Gastroesophageal sphincter (tissue), 4 donors: Measurements from ENCODE around the gene EMP2. TPM values are rescaled to one million over a fixed set of nuclear protein-coding genes. Genes with fewer than 3 reads are reported as not detected.

Experiments
- ATAC-seq: fragments of 150-250 bp; one replicate; pipeline ENCODE4 v1.9.1; 2016; ENCODE audit warnings: mild to moderate bottlenecking, moderate library complexity
- H3K27ac ChIP-seq, 4 donors: fragments of 200-600 bp; sonication (generic) in 3 of 4; 1 replicate in 3 of 4; 2 replicates in 1 of 4; pipeline ENCODE4 v1.5.1; 2016 to 2019
- H3K27me3 ChIP-seq: fragments of 200-600 bp; sonication (generic); one replicate; pipeline ENCODE4 v1.5.1; 2019
- H3K36me3 ChIP-seq, 2 donors: fragments of 200-600 bp; sonication (generic); one replicate each; pipeline ENCODE4 v1.5.1; 2019; ENCODE audit warnings: control low read depth in 1 of 2
- H3K4me1 ChIP-seq, 3 donors: fragments of 200-600 bp; sonication (generic); 1 replicate in 2 of 3; 2 replicates in 1 of 3; pipeline ENCODE4 v1.5.1; 2016 to 2019; ENCODE audit warnings: control low read depth in 2 of 3
- H3K4me3 ChIP-seq, 2 donors: fragments of 200-600 bp; sonication (generic); one replicate each; pipeline ENCODE4 v1.5.1; 2019; ENCODE audit warnings: mild to moderate bottlenecking in 1 of 2, moderate library complexity in 1 of 2
- H3K9me3 ChIP-seq, 3 donors: fragments of 200-600 bp; sonication (generic); one replicate each; pipeline ENCODE4 v1.5.1; 2017 to 2019; ENCODE audit warnings: control low read depth in 2 of 3
- CTCF ChIP-seq, 4 experiments: fragments of 200-600 bp in 2 of 4; fragments of 450-650 bp in 2 of 4; sonication (generic) in 1 of 4; IDR thresholded peaks; one replicate each; pipeline ENCODE4 v1.5.1; 2017 to 2019; ENCODE audit warnings: antibody characterized with exemption in 4 of 4, mild to moderate bottlenecking in 2 of 4, moderate library complexity in 2 of 4
- EP300 ChIP-seq: sonication (generic); formaldehyde crosslinking; IDR thresholded peaks from one replicate; pipeline ENCODE4 v1.6.1; 2017; ENCODE audit warnings: antibody characterized with exemption, mild to moderate bottlenecking
- POLR2A ChIP-seq, 2 donors: fragments of 450-650 bp; IDR thresholded peaks; one replicate each; pipeline ENCODE4 v1.6.1; 2017; ENCODE audit warnings: antibody characterized with exemption in 2 of 2, mild to moderate bottlenecking in 2 of 2, moderate library complexity in 1 of 2
- POLR2AphosphoS5 ChIP-seq: sonication (generic); formaldehyde crosslinking; IDR thresholded peaks from one replicate; pipeline ENCODE4 v1.6.1; 2017; ENCODE audit warnings: antibody characterized with exemption
- WGBS, 2 donors: methylation state at CpG; one replicate each; pipeline ENCODE4 v1.1.5; 2018; ENCODE audit warnings: low coverage in 1 of 2; 5-methylcytosine and 5-hydroxymethylcytosine counted together
- total RNA-seq, 4 donors: library from RNA; depleted of rRNA; stranded (reverse); fragments of >200 nt; gene quantifications; one replicate each; pipeline ENCODE4 v1.1.0, GENCODE V29; 2016

The EMP2 gene
- total RNA-seq, 4 donors from 2014 or later = 52.8 to 94.7 (median 69.7) TPM

GRCh38 chr16:10597187-10597601 is 16.8 kb upstream of the EMP2 start:
- Histone ChIP-seq H3K36me3 (no peaks in the 10 kb centered on the region), H3K9me3 (no peaks in the 10 kb centered on the region), H3K27me3 (no peaks in the 10 kb centered on the region), H3K4me1 (peaks cover 0 to 19% (median 9%) of the 10 kb centered on the region in 3 donors), H3K27ac (no peak overlapping the region), H3K4me3 (no peak overlapping the region)
- WGBS, 2 donors = 80 to 81% methylated on average over 3 of the region's 3 CpGs
- no peak for ATAC-seq
- no peak for TF ChIP-seq CTCF (IDR thresholded peaks at IDR 0.05)
- no peak for TF ChIP-seq EP300
- no peak for TF ChIP-seq POLR2AphosphoS5
- TF ChIP-seq POLR2A (IDR thresholded peaks at IDR 0.05) = no peak

DNA sequence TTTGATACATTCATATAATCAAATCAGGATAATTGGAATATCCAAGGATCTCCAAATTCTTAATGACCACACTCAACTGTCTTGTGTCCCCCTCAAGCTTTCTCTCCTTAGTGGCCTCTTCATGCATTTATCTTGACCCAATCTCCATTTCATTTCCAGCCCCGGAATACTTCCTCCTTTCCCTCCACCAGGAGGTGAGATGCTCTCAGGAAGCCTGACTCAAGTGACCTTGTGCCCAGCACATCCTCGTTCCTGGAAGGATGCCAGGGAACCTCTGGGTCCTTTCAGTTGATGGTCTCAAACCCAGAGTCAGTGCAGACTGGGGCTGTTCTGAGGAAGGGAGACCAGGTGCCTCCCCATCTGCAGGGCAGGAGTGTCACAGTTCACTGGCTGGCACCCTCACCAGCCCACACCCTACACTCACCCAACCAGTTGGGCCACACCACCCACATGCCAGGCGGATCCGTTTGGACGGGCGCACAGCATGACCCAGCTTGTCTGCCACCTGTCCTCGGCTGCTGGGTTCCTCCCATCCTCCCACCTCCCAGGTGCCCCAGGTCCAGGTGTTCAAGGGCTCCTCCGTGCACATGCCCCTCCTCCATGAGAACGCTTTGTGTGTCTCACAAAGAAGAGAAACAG is 14.0 kb upstream of the EMP2 start:
- no peaks in the 10 kb centered on the region for H3K9me3 ChIP-seq
- H3K4me3 ChIP-seq = no peak overlapping the region
- no peaks in the 10 kb centered on the region for H3K4me1 ChIP-seq
- WGBS, 2 donors = 13 to 31% methylated on average over 1 to 2 of the region's 9 CpGs
- no peak for TF ChIP-seq CTCF (IDR thresholded peaks at IDR 0.05)
- no peak for TF ChIP-seq POLR2AphosphoS5
- no peak for TF ChIP-seq EP300
- TF ChIP-seq POLR2A (IDR thresholded peaks at IDR 0.05) = no peak
- H3K27me3 ChIP-seq = no peaks in the 10 kb centered on the region
- no peaks in the 10 kb centered on the region for H3K36me3 ChIP-seq
- H3K27ac ChIP-seq = no peak overlapping the region
- no peak for ATAC-seq

- Histone ChIP-seq H3K27me3 (peaks cover 6% of the 10 kb centered on the region), H3K36me3 (no peaks in the 10 kb centered on the region), H3K9me3 (no peaks in the 10 kb centered on the region), H3K27ac (no peak overlapping the region), H3K4me3 (no peak overlapping the region), H3K4me1 (no peaks in the 10 kb centered on the region)
- ATAC-seq = no peak
- TF ChIP-seq CTCF (IDR thresholded peaks at IDR 0.05) (no peak), EP300 (no peak), POLR2AphosphoS5 (no peak), POLR2A (IDR thresholded peaks at IDR 0.05) (no peak)
- WGBS, 2 donors = 67 to 82% methylated on average over 1 of the region's 1 CpG
Observed at GRCh38 chr16:10592611-10593010, 12.2 kb upstream of the EMP2 start.

DNA sequence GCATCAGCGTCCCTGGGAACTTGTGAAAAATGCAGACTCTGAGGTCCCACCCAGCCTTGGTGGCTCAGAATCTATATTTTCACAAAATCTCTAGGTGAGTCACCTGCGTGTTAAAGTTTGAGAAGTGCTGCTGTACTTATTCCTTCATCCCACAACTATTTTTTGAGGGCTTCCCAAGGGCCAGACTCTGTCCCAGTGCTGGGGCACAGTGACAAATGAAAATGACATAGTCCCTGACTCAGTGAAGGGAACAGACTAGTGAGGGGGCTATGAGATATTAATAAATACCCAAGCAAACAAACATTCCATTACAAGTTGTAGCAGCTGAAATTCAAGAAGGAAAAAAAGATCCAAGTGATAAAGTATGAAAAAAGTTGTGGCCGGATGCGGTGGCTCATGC is 9.9 kb upstream of the EMP2 start:
- WGBS, 2 donors = 93% methylated on average over 2 to 3 of the region's 4 CpGs
- Histone ChIP-seq H3K27ac (no peak overlapping the region), H3K36me3 (no peaks in the 10 kb centered on the region), H3K9me3 (no peaks in the 10 kb centered on the region), H3K4me1 (no peaks in the 10 kb centered on the region), H3K27me3 (peaks cover 6% of the 10 kb centered on the region), H3K4me3 (no peak overlapping the region)
- no peak for TF ChIP-seq CTCF (IDR thresholded peaks at IDR 0.05)
- TF ChIP-seq EP300 = no peak
- no peak for TF ChIP-seq POLR2AphosphoS5
- no peak for TF ChIP-seq POLR2A (IDR thresholded peaks at IDR 0.05)
- ATAC-seq = no peak

DNA sequence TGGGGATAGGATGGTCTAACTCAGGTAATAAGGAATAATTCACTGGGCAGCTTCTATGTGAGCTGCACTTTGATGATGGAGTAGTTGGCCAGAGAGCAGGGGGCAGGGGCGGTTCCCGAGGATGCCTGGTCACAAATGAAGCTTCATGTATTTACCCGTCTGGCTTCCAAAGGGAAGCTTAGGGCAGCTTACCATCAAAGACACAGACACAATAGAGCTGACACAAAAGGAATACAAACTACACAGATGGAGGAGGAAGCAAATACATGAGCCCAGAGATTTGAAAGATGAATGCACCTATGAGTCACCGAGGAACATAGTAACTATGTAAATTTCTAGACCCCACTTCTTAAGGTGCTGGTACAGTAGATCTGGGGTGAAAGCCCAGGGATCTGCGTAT is 8.7 kb upstream of the EMP2 start:
- TF ChIP-seq EP300 (no peak), POLR2A (IDR thresholded peaks at IDR 0.05) (no peak), CTCF (IDR thresholded peaks at IDR 0.05) (no peak), POLR2AphosphoS5 (no peak)
- H3K9me3 ChIP-seq = no peaks in the 10 kb centered on the region
- 60 to 74% methylated on average over 3 to 5 of the region's 5 CpGs for WGBS, 2 donors

More for the DNA sequence above, 8.7 kb upstream of the EMP2 start:
- H3K4me1 ChIP-seq = no peaks in the 10 kb centered on the region
- peaks cover 6% of the 10 kb centered on the region for H3K27me3 ChIP-seq
- ATAC-seq = no peak
- no peaks in the 10 kb centered on the region for H3K36me3 ChIP-seq
- no peak overlapping the region for H3K27ac ChIP-seq
- no peak overlapping the region for H3K4me3 ChIP-seq
